Measurements from ENCODE around the gene XPC. TPM values are rescaled to one million over a fixed set of nuclear protein-coding genes. Genes with fewer than 3 reads are reported as not detected.
"Not testable (repeated sequence)": the region's sequence is repeated elsewhere in the genome, so short reads cannot be mapped to it uniquely, and the experiment has no call there.

Gene XPC
- polyA plus RNA-seq, 3 donors: 14.6 to 16.9 (median 16.8) TPM

GRCh38 chr3:14113965-14114635 lies 64.3 kb downstream of the XPC start:
- WGBS, 3 donors: 88 to 93% (median 90%) methylated on average over 7 of the region's 7 CpGs
- H3K27ac ChIP-seq (ENCODE audit: low read depth, low read length): no peak overlapping the region

- H3K27ac ChIP-seq (ENCODE audit: low read depth, low read length): no peak overlapping the region
- 63 to 95% (median 93%) methylated on average over 4 of the region's 4 CpGs for WGBS, 3 donors
Observed at GRCh38 chr3:14110699-14111098, 67.7 kb downstream of the XPC start.

GRCh38 chr3:14109821-14110220 lies 68.6 kb downstream of the XPC start:
- WGBS, 3 donors: 97 to 99% (median 97%) methylated on average over 5 of the region's 5 CpGs
- H3K27ac ChIP-seq (ENCODE audit: low read depth, low read length): not testable (repeated sequence)

GRCh38 chr3:14097616-14098391 lies 80.6 kb downstream of the XPC start:
- no peak overlapping the region for H3K27ac ChIP-seq (ENCODE audit: low read depth, low read length)
- 88 to 92% (median 91%) methylated on average over 5 of the region's 5 CpGs for WGBS, 3 donors

GRCh38 chr3:14096742-14097141 lies 81.7 kb downstream of the XPC start:
- no peak overlapping the region for H3K27ac ChIP-seq (ENCODE audit: low read depth, low read length)
- WGBS, 3 donors: 86 to 95% (median 91%) methylated on average over 3 of the region's 3 CpGs

Other genes starting within 250 kb of the XPC start
- gene CHCHD4, start 53.7 kb downstream of the XPC start, polyA plus RNA-seq: 10 to 100 TPM in 2 of 3 donors, 1 to 10 TPM in 1; 9.7 to 16.1 (median 14.7) TPM
- 10 to 100 TPM; 23.1 to 57.9 (median 37.5) TPM for gene TMEM43, start 53.5 kb downstream of the XPC start, polyA plus RNA-seq
- gene LSM3, start 216 bp upstream of the XPC start, polyA plus RNA-seq: 10 to 100 TPM in 2 of 3 donors, 1 to 10 TPM in 1; 6.3 to 20.7 (median 11.0) TPM
- 10 to 100 TPM in 1 of 3 donors, 1 to 10 TPM in 2; 1.5 to 11.7 (median 3.8) TPM for gene SLC6A6, start 224.0 kb upstream of the XPC start, polyA plus RNA-seq